Measurements from ENCODE around the gene ADAMTS12. TPM values are rescaled to one million over a fixed set of nuclear protein-coding genes. Genes with fewer than 3 reads are reported as not detected.

ADAMTS12 gene
- total RNA-seq, 8 experiments from 2014 or later = 0.80 to 42.7 (median 4.0) TPM

DNA sequence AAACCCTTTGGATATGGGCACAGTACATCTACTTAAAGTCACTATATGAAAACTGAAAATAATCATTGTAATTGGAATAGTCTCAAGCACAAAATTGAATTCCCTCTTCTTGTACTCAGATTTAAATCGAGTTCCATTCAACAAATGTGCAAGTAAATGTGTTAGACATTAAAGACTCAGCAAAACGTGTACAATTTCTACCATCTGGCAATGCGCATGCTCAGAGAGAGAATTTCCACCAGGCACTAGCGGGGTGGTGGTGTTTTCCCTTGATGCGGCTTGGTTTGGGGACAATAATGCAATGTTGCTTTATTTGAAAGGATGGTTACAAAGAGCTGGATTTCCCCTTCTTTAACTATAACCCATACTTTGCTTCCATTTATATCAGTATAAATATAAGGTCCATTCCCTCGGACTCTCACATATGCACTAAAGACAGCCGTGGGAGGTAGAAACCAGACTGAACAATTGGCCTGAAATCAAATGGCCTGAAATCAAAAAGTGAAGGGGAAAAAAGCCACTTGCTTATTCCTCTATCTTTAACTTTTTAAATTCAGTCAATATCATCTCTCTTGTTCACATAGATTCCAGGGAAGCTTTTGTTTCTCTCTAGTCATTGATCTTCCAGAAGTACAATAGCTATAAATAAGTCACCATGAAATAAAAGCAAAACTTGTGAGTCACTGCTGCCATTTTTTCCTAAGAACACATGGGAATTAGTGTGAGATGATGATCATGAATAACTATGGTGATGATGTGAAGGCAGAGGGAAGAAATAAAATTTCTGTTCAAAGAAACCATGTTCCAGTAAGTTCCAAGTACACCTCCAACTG is 59.2 kb downstream of the ADAMTS12 start:
- ATAC-seq (replicated peaks in 6 of 8) = peak in 3 of 8 experiments; percentile 29 to 52 (median 50)
- 6 to 94% (median 73%) methylated on average over 1 to 7 of the region's 7 CpGs for WGBS, 10 experiments
- in situ Hi-C loops (cut with MboI; ENCODE audit: low pct_unique_long_range_greater_than_20kb in 2 of 9, low sequenced_read_pairs in 9 of 9, unreplicated experiment in 9 of 9) = no loop called here
- H3K4me1 ChIP-seq (replicated peaks in 1 of 2) = peaks cover 4 to 13% of the 10 kb centered on the region in 2 donors
- no peak overlapping the region for H3K4me3 ChIP-seq
- no peak overlapping the region for H3K27ac ChIP-seq

DNA sequence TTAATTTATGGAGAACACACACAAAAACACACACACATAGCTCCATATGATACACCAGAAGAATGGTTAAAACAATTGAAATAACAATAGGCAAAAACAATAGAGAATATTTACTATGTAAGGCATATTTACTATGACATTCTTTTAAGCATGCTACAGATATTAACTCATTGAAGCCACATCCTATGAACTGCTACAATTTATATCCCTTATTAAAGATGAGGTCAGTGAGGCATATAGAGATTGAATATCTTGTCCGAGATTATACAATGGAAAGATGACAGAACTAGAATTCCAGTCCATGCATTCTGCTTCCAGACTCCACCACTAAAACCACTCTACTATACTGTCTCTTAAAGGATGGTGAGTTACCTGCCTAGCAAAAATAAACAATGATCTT is 60.7 kb downstream of the ADAMTS12 start:
- ATAC-seq (replicated peaks in 6 of 8) = no peak
- in situ Hi-C loops (cut with MboI; ENCODE audit: low pct_unique_long_range_greater_than_20kb in 2 of 9, low sequenced_read_pairs in 9 of 9, unreplicated experiment in 9 of 9) = no loop called here

DNA sequence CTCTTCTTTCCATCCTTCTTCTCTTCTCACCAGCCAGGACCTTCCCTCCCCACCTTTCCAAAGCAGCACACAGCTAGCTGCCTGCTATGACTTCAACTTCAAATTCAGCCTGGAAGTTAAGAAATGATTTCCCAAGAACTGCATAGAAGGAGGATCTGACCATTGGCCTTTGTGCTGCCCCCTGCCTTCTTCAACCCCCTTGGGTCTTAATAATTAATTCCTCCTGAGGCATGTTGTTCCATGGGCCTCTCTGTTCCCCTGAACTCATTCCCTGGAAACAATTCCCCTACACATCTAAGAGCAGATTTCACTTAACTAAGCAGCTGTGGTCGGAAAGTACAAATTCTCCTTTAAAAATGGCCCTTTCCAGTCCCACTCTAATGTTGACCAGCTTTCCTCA is 62.4 kb downstream of the ADAMTS12 start:
- no peak overlapping the region for H3K4me3 ChIP-seq
- in situ Hi-C loops (cut with MboI; ENCODE audit: low pct_unique_long_range_greater_than_20kb in 2 of 9, low sequenced_read_pairs in 9 of 9, unreplicated experiment in 9 of 9) = no loop called here
- no peak overlapping the region for H3K27ac ChIP-seq
- H3K4me1 ChIP-seq (replicated peaks in 1 of 2) = peaks cover 4 to 13% of the 10 kb centered on the region in 2 donors
- peak in 2 of 8 experiments; percentile 10 to 18 for ATAC-seq (replicated peaks in 6 of 8)
- 63 to 100% (median 100%) methylated on average over 1 of the region's 1 CpG; no CpG with 5 or more reads in 7 of the 10 experiments for WGBS, 10 experiments

More for the DNA sequence above, 60.7 kb downstream of the ADAMTS12 start:
- no peak overlapping the region for H3K4me3 ChIP-seq
- WGBS, 10 experiments = 80 to 100% (median 94%) methylated on average over 1 of the region's 1 CpG; no CpG with 5 or more reads in 2 of the 10 experiments
- H3K4me1 ChIP-seq (replicated peaks in 1 of 2) = peaks cover 4 to 13% of the 10 kb centered on the region in 2 donors
- H3K27ac ChIP-seq = no peak overlapping the region

DNA sequence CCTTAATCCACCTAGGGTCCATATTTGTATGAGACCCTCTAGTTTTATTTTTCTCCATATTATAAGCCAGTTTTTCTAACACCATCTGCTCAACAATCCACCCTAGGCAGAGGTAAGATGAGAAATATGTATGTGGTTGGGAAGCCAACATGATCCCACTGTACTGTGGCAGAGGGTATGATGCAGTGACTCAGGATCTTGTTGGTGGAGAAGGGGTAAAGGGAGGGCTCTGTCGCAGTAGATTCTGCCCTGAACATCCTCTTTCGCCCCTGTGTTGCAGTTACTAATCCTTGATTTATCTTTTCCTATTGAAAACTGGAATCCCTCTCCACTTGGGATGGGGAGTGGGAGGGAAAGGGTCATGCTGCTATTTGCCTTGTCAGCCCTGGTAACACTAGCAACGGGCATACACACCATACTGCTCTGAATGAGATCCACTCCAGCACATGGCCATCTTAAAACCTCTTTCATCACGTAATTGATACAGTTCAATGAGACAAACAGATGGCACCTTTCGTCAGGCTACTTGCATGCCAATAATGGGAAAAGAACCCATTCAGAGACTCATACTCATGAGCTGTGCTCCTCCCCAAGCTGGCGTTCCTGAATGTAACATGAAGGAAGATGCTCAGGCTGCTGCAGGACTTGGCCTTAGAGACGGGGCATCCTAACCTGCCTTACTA is 63.0 kb downstream of the ADAMTS12 start:
- Histone ChIP-seq H3K27ac (no peak overlapping the region), H3K4me3 (no peak overlapping the region), H3K4me1 (replicated peaks in 1 of 2) (peaks cover 4 to 13% of the 10 kb centered on the region in 2 donors)
- in situ Hi-C loops (cut with MboI; ENCODE audit: low pct_unique_long_range_greater_than_20kb in 2 of 9, low sequenced_read_pairs in 9 of 9, unreplicated experiment in 9 of 9) = no loop called here
- ATAC-seq (replicated peaks in 6 of 8) = peak in 5 of 8 experiments; percentile 81 to 95 (median 94)
- WGBS, 10 experiments = 10 to 100% (median 59%) methylated on average over 1 to 5 of the region's 7 CpGs

DNA sequence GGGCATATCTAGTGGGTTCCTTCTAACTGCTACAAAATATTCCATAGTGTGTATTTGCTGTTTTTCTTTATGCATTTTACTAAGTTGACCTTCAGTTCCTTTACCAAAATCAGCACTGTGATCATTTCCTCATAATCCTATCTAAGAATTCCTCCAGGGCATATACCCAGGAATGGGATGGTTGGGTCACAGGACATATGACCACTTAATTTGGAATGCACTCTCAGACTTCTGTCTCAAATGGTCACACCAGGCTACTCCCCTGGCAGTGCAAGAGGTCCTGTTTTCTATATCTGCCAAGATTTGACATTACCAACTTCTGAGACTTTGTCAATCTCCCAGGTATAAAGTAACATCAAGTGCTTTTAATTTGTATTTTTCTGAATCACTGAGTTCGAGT is 63.9 kb downstream of the ADAMTS12 start:
- in situ Hi-C loops (cut with MboI; ENCODE audit: low pct_unique_long_range_greater_than_20kb in 2 of 9, low sequenced_read_pairs in 9 of 9, unreplicated experiment in 9 of 9) = no loop called here
- Histone ChIP-seq H3K4me1 (replicated peaks in 1 of 2) (peaks cover 4 to 13% of the 10 kb centered on the region in 2 donors), H3K27ac (no peak overlapping the region), H3K4me3 (no peak overlapping the region)
- ATAC-seq (replicated peaks in 6 of 8) = peak in 2 of 8 experiments; percentile 51 to 74
- WGBS, 10 experiments = 60 to 100% (median 85%) methylated on average over 1 of the region's 1 CpG; no CpG with 5 or more reads in 3 of the 10 experiments

DNA sequence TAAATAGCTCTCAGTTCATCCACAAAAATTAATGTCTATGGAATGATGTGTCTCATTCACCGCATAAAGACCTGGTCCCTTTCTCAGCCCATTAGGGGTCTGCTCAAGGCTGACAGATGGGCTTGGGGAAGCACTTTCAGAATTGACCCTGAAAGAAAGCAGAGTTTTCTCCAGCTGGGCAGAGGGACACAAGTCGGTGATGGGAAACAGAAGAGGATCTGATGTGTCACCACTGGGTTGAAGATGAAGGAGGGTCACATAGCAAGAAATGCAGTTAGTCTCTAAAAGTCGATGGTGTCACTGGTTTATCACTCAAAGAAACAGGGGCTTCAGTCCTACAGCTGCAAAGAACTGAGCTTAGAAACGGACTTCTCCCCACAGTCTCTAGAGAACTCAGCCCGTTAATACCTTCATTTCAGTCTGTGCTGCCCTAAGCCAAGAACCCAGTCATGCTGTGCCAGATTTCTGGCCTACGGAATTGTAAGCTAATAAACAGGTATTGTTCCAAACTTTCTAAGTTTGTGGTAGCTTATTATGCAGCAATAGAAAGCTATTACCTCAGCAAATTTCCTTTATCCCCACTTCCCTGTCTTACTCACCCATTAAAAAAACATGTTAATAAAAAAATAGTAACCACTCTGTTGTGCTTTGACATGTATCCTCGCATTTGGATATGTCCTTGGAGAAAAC is 64.6 kb downstream of the ADAMTS12 start:
- in situ Hi-C loops (cut with MboI; ENCODE audit: low pct_unique_long_range_greater_than_20kb in 2 of 9, low sequenced_read_pairs in 9 of 9, unreplicated experiment in 9 of 9) = no loop called here
- Histone ChIP-seq H3K4me1 (replicated peaks in 1 of 2) (peaks cover 4 to 13% of the 10 kb centered on the region in 2 donors), H3K4me3 (no peak overlapping the region), H3K27ac (no peak overlapping the region)
- ATAC-seq (replicated peaks in 6 of 8) = no peak
- 80 to 100% (median 87%) methylated on average over 1 to 6 of the region's 7 CpGs; no CpG with 5 or more reads in 1 of the 10 experiments for WGBS, 10 experiments

DNA sequence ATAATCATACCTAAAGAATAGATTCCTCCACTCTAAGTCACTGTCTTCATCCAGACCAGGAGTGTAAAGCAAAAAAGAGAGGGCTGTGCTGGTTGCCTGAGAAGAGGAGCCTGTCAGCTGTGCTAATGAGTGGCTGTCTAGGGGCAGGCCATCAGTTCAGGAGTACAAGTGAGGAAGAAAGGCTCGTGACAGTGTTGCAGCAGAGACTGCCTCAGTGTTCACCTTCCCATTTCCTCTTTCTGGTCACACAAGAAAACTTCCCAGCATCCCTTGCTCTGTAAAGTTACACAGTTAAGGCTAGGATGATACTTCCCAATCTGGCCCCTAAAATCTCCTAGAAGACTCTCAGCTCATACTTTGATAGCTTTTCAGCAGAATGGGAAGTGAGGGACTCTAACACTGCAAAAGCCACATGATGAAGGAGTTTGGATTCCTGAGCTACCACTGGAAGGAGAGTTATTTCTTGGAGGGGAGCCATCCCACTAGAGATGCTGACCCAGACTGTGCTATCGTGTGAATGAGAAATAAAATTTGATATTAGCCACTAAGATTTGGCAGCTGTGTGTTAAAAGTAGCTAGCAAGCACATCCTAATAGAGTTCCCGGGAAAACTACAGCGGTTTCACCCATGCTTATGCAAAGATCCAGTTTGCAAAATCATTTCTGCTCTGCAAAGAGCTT is 67.1 kb downstream of the ADAMTS12 start:
- Histone ChIP-seq H3K27ac (no peak overlapping the region), H3K4me3 (no peak overlapping the region), H3K4me1 (replicated peaks in 1 of 2) (peaks cover 4 to 11% of the 10 kb centered on the region in 2 donors)
- no peak for ATAC-seq (replicated peaks in 6 of 8)
- WGBS, 10 experiments = 14 to 86% (median 62%) methylated on average over 1 to 3 of the region's 4 CpGs; no CpG with 5 or more reads in 2 of the 10 experiments
- in situ Hi-C loops (cut with MboI; ENCODE audit: low pct_unique_long_range_greater_than_20kb in 2 of 9, low sequenced_read_pairs in 9 of 9, unreplicated experiment in 9 of 9) = no loop called here

DNA sequence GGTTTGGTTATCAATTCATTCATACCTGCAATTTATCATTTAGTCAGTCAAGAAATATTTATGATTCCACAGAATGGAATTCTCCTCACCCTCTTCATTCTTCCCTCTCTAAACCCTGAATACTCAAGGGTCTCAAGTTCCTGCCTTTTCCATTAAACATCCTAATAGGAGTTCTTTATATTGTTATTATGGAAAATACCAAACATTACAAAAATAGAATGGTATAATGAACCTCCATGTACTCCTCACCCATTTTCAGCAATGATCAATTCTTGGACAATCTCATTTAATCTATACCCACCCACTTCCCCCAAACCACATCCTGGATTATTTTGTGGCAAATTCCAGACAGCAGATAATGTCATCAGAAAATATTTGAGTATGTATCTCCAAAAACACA is 74.5 kb downstream of the ADAMTS12 start:
- no peak for ATAC-seq (replicated peaks in 6 of 8)
- in situ Hi-C loops (cut with MboI; ENCODE audit: low pct_unique_long_range_greater_than_20kb in 2 of 9, low sequenced_read_pairs in 9 of 9, unreplicated experiment in 9 of 9) = no loop called here
- no peak overlapping the region for H3K4me3 ChIP-seq
- no peaks in the 10 kb centered on the region for H3K4me1 ChIP-seq (replicated peaks in 1 of 2)
- no peak overlapping the region for H3K27ac ChIP-seq

DNA sequence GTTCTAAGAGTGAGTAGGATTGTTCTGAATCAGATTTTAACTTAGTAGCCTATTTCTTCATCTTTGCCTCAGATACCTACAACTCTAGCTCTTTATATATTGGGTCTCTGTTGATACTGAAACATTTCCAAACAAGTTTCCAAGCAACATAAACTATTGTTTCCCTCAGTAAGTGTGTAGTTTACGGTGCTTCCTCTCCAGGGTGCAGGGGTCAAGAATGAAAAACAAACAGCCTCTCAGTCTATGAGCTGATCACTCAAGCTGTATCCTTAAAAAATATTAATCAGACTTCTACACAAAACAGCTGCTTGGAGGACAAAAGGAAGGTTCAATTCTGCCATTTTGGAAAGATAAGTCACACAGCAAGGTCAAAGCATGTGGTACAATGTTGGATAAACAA is 75.0 kb downstream of the ADAMTS12 start:
- 40 to 100% (median 45%) methylated on average over 1 of the region's 1 CpG; no CpG with 5 or more reads in 6 of the 10 experiments for WGBS, 10 experiments
- in situ Hi-C loops (cut with MboI; ENCODE audit: low pct_unique_long_range_greater_than_20kb in 2 of 9, low sequenced_read_pairs in 9 of 9, unreplicated experiment in 9 of 9) = no loop called here
- Histone ChIP-seq H3K27ac (no peak overlapping the region), H3K4me1 (replicated peaks in 1 of 2) (no peaks in the 10 kb centered on the region), H3K4me3 (no peak overlapping the region)
- ATAC-seq (replicated peaks in 6 of 8) = peak in 1 of 8 experiments; percentile 29

DNA sequence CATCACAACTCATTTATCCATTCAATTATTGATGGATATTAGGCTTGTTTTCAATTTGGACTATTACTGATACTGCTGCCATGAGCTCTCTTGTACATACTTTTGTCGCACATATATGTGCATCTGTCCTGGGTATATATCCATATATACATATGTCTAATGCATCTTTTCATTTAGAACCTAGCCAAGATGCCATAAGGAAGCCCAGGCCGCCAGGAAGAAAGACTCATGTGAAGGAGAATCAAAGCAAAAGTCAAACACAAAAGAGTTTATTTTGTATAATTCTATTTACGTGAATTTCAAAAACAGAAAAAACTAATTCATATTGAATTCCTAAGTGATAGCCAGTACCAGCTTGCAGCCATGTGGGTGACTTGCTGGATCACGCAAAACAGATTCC is 79.0 kb downstream of the ADAMTS12 start:
- 66 to 98% (median 84%) methylated on average over 2 to 4 of the region's 4 CpGs; no CpG with 5 or more reads in 1 of the 10 experiments for WGBS, 10 experiments
- no peak overlapping the region for H3K4me3 ChIP-seq
- no peak for ATAC-seq (replicated peaks in 6 of 8)
- H3K4me1 ChIP-seq (replicated peaks in 1 of 2) = no peaks in the 10 kb centered on the region
- no peak overlapping the region for H3K27ac ChIP-seq
- in situ Hi-C loops (cut with MboI; ENCODE audit: low pct_unique_long_range_greater_than_20kb in 2 of 9, low sequenced_read_pairs in 9 of 9, unreplicated experiment in 9 of 9) = no loop called here

DNA sequence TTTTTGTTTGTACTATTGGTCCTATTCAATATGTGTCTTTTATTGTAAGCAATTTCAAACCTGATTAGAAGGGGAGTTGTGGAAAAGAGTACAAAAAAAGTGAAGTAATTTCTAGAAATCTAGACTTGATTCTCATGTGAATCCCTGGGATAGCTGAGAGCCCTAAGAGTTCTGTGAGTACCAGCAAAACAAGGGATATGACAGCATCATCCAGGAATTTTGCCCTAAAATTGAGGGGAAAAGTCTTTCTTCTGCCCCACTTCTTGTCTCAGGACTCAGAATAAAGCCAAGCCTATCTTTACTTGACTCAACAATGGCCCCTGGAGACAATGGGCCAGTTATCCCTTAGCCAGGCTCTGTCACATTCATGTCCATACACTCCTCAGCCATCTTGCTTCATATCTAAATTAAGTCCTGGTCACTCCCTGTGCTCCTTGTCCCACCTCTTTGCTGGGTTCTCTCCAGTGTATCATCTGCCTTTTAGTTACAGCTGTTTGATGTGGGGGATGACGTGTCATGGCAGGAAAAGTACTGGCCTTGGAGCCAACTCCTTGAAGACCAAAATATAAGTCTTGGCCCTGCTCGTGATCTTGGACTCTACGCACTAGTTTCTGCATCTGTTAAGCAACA is 81.2 kb downstream of the ADAMTS12 start:
- 78 to 94% (median 80%) methylated on average over 2 to 3 of the region's 3 CpGs; no CpG with 5 or more reads in 5 of the 10 experiments for WGBS, 10 experiments
- Histone ChIP-seq H3K4me3 (no peak overlapping the region), H3K4me1 (replicated peaks in 1 of 2) (no peaks in the 10 kb centered on the region), H3K27ac (no peak overlapping the region)
- in situ Hi-C loops (cut with MboI; ENCODE audit: low pct_unique_long_range_greater_than_20kb in 2 of 9, low sequenced_read_pairs in 9 of 9, unreplicated experiment in 9 of 9) = no loop called here
- no peak for ATAC-seq (replicated peaks in 6 of 8)

DNA sequence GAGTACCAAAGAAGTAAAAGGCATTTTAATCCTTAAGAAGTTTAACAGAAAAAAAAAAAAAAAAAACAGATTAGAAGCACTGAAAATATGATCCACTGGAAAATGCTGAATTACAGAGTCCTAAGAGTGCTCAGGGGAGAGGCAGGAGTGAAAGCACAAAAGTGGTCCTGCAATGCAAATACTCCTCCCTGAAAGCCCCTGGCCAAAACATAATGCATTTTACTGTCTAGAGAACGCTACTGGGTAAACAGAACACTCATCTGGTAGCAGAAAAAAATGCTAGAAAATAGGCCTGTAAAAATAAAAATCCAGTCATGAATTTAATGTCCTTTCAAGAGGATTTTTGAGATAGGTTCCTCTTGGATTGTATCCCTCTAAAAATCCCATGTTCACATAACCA is 81.9 kb downstream of the ADAMTS12 start:
- in situ Hi-C loops (cut with MboI; ENCODE audit: low pct_unique_long_range_greater_than_20kb in 2 of 9, low sequenced_read_pairs in 9 of 9, unreplicated experiment in 9 of 9) = no loop called here
- Histone ChIP-seq H3K4me1 (replicated peaks in 1 of 2) (no peaks in the 10 kb centered on the region), H3K4me3 (no peak overlapping the region), H3K27ac (no peak overlapping the region)
- 17 to 88% (median 64%) methylated on average over 1 of the region's 1 CpG; no CpG with 5 or more reads in 2 of the 10 experiments for WGBS, 10 experiments
- ATAC-seq (replicated peaks in 6 of 8) = peak in 1 of 8 experiments; percentile 77

All from motor neuron (in vitro differentiated cells).